ENCODE data around the gene DCTN1. TPM values are rescaled to one million over a fixed set of nuclear protein-coding genes. Genes with fewer than 3 reads are reported as not detected.

The DCTN1 gene
- polyA plus RNA-seq (2011; rRNA removed) (136 and 193 TPM in 2 replicates), polyA minus RNA-seq (2011; rRNA and poly(A)+ RNA removed) (222 and 371 TPM in 2 replicates)

- ChIA-PET CTCF (interaction anchor here (0.6 to 2.2 kb wide), 5 partner anchors 9 to 58 kb away, joined by 3 to 17 read pairs (median 4); no protein-coding TSS in a partner anchor), POLR2A (interaction anchor here (0.5 to 1.0 kb wide), 2 partner anchors 22 to 408 kb away, joined by 4 to 5 read pairs; no protein-coding TSS in a partner anchor)
- no peak for TF ChIP-seq CTCF (IDR thresholded peaks at IDR 0.05; ENCODE audit: insufficient read depth, low read depth, low read length)
- Histone ChIP-seq H3K4me3 (ENCODE audit: low read depth, low read length) (peak within 1 kb of the TSS; percentile 55), H3K27me3 (ENCODE audit: control insufficient read depth, insufficient read depth, low read length) (no peaks in the 10 kb centered on the region), H3K36me3 (ENCODE audit: control insufficient read depth, insufficient read depth, low read length) (peaks cover 4% of the 10 kb centered on the region; the same call in 1 of the 2 replicates)
- DNase-seq (ENCODE audit: low read depth) = no peak
These were observed at the start of gene DCTN1 for GRCh38 chr2:74379851-74380789. Gene DCTN1, minus strand, starts transcription at chr2:74380311. Its CDS starts 274 bp downstream, at chr2:74380037.

- peaks cover 29% of the 10 kb centered on the region for H3K36me3 ChIP-seq (ENCODE audit: control insufficient read depth, insufficient read depth, low read length)
- DNase-seq (ENCODE audit: low read depth) = no peak
- TF ChIP-seq CTCF (IDR thresholded peaks at IDR 0.05; ENCODE audit: insufficient read depth, low read depth, low read length) = no peak
- H3K27me3 ChIP-seq (ENCODE audit: control insufficient read depth, insufficient read depth, low read length) = no peaks in the 10 kb centered on the region
- ChIA-PET CTCF (interaction anchor here (0.8 to 1.2 kb wide), 3 partner anchors 9 to 94 kb away, joined by 3 read pairs; no protein-coding TSS in a partner anchor), POLR2A (no interaction called here)
- no peak overlapping the region for H3K4me3 ChIP-seq (ENCODE audit: low read depth, low read length)
These were observed 48.6 kb upstream of the DCTN1 start for GRCh38 chr2:74428675-74429074.

- Histone ChIP-seq H3K27me3 (ENCODE audit: control insufficient read depth, insufficient read depth, low read length) (no peaks in the 10 kb centered on the region), H3K4me3 (ENCODE audit: low read depth, low read length) (no peak overlapping the region), H3K36me3 (ENCODE audit: control insufficient read depth, insufficient read depth, low read length) (peaks cover 29% of the 10 kb centered on the region)
- TF ChIP-seq CTCF (IDR thresholded peaks at IDR 0.05; ENCODE audit: insufficient read depth, low read depth, low read length) = no peak
- no peak for DNase-seq (ENCODE audit: low read depth)
- CTCF ChIA-PET = interaction anchor here (0.9 to 1.1 kb wide), 2 partner anchors 12 to 13 kb away, joined by 3 read pairs; no protein-coding TSS in a partner anchor
- POLR2A ChIA-PET = no interaction called here
These were observed 47.4 kb upstream of the DCTN1 start for GRCh38 chr2:74427551-74427950.

- no peak for DNase-seq (ENCODE audit: low read depth)
- Histone ChIP-seq H3K4me3 (ENCODE audit: low read depth, low read length) (no peak overlapping the region), H3K27me3 (ENCODE audit: control insufficient read depth, insufficient read depth, low read length) (no peaks in the 10 kb centered on the region), H3K36me3 (ENCODE audit: control insufficient read depth, insufficient read depth, low read length) (peaks cover 24% of the 10 kb centered on the region)
- POLR2A ChIA-PET = no interaction called here
- TF ChIP-seq CTCF (IDR thresholded peaks at IDR 0.05; ENCODE audit: insufficient read depth, low read depth, low read length) = no peak
- CTCF ChIA-PET = no interaction called here
These were observed 46.2 kb upstream of the DCTN1 start for GRCh38 chr2:74426181-74426758.

GRCh38 chr2:74425523-74425922 is 45.4 kb upstream of the DCTN1 start:
- H3K4me3 ChIP-seq (ENCODE audit: low read depth, low read length) = no peak overlapping the region
- no peaks in the 10 kb centered on the region for H3K27me3 ChIP-seq (ENCODE audit: control insufficient read depth, insufficient read depth, low read length)
- H3K36me3 ChIP-seq (ENCODE audit: control insufficient read depth, insufficient read depth, low read length) = peaks cover 24% of the 10 kb centered on the region
- DNase-seq (ENCODE audit: low read depth) = no peak
- ChIA-PET CTCF (no interaction called here), POLR2A (no interaction called here)
- TF ChIP-seq CTCF (IDR thresholded peaks at IDR 0.05; ENCODE audit: insufficient read depth, low read depth, low read length) = no peak

Measured in BJ (cell line).